ENCODE data around the gene BTBD19. TPM values are rescaled to one million over a fixed set of nuclear protein-coding genes. Genes with fewer than 3 reads are reported as not detected.

Gene BTBD19
- total RNA-seq, 4 donors from 2014 or later = 0.68 to 5.3 (median 4.1) TPM

- H3K27ac ChIP-seq = no peak overlapping the region
- H3K36me3 ChIP-seq = peaks cover 10 to 59% (median 36%) of the 10 kb centered on the region in 3 donors
- no peaks in the 10 kb centered on the region for H3K9me3 ChIP-seq
- H3K27me3 ChIP-seq = no peaks in the 10 kb centered on the region
- 81 to 88% methylated on average over 6 of the region's 6 CpGs for WGBS, 2 donors
- no peak overlapping the region for H3K4me3 ChIP-seq
- intact Hi-C loops (cut with DNase I) = loop anchor here (5.0 kb wide), 1 partner anchor 47 kb away; the partner anchor contains the start of gene RNU5D-1
- TF ChIP-seq CTCF (IDR thresholded peaks at IDR 0.05) = no peak
- no peak for TF ChIP-seq POLR2A (IDR thresholded peaks at IDR 0.05)
- peaks cover 23 to 56% (median 29%) of the 10 kb centered on the region in 3 donors for H3K4me1 ChIP-seq
- DNase-seq = no peak
These were observed 29.4 kb upstream of the BTBD19 start for GRCh38 chr1:44778705-44779576.

- peaks cover 10 to 59% (median 36%) of the 10 kb centered on the region in 3 donors for H3K36me3 ChIP-seq
- no peaks in the 10 kb centered on the region for H3K27me3 ChIP-seq
- H3K4me1 ChIP-seq = peaks cover 33 to 65% (median 34%) of the 10 kb centered on the region in 3 donors
- no peak overlapping the region for H3K4me3 ChIP-seq
- TF ChIP-seq POLR2A (IDR thresholded peaks at IDR 0.05) (no peak), CTCF (IDR thresholded peaks at IDR 0.05) (no peak)
- H3K9me3 ChIP-seq = no peaks in the 10 kb centered on the region
- intact Hi-C loops (cut with DNase I) = loop anchor here (10.0 kb wide), 1 partner anchor 54 kb away; no protein-coding TSS in a partner anchor
- DNase-seq = no peak
- H3K27ac ChIP-seq = no peak overlapping the region
- 92 to 94% methylated on average over 13 to 14 of the region's 14 CpGs for WGBS, 2 donors
These were observed 27.7 kb upstream of the BTBD19 start for GRCh38 chr1:44780583-44781121.

- Histone ChIP-seq H3K27ac (peak overlapping the region in 3 of 4 donors; percentile 32 to 55 (median 54)), H3K36me3 (peaks cover 0 to 37% (median 16%) of the 10 kb centered on the region in 3 donors), H3K9me3 (no peaks in the 10 kb centered on the region), H3K27me3 (no peaks in the 10 kb centered on the region), H3K4me1 (peaks cover 20 to 49% (median 27%) of the 10 kb centered on the region in 3 donors), H3K4me3 (peak overlapping the region; percentile 31 to 68 (median 43))
- WGBS, 2 donors = 20 to 21% methylated on average over 7 to 8 of the region's 8 CpGs
- no peak for DNase-seq
- TF ChIP-seq CTCF (IDR thresholded peaks at IDR 0.05) = no peak
- no peak for TF ChIP-seq POLR2A (IDR thresholded peaks at IDR 0.05)
- intact Hi-C loops (cut with DNase I) = loop anchor here (10.0 kb wide), 1 partner anchor 51 kb away; no protein-coding TSS in a partner anchor
These were observed 24.6 kb upstream of the BTBD19 start for GRCh38 chr1:44783697-44784093.

GRCh38 chr1:44784094-44785028 lies 24.0 kb upstream of the BTBD19 start:
- Histone ChIP-seq H3K27me3 (no peaks in the 10 kb centered on the region), H3K36me3 (peaks cover 0 to 30% (median 12%) of the 10 kb centered on the region in 3 donors), H3K9me3 (no peaks in the 10 kb centered on the region), H3K4me1 (peaks cover 20 to 42% (median 27%) of the 10 kb centered on the region in 3 donors), H3K4me3 (peak overlapping the region; percentile 31 to 68 (median 43)), H3K27ac (peak overlapping the region in 3 of 4 donors; percentile 32 to 55 (median 54))
- intact Hi-C loops (cut with DNase I) = loop anchor here (10.0 kb wide), 1 partner anchor 50 kb away; no protein-coding TSS in a partner anchor
- no peak for DNase-seq
- WGBS, 2 donors = 55 to 83% methylated on average over 2 to 10 of the region's 71 CpGs
- TF ChIP-seq POLR2A (IDR thresholded peaks at IDR 0.05) = no peak
- peak in 1 of 6 experiments; percentile 5 for TF ChIP-seq CTCF (IDR thresholded peaks at IDR 0.05)
